Measurements from ENCODE around the gene CCDC6.
"Not testable (repeated sequence)": the region's sequence is repeated elsewhere in the genome, so short reads cannot be mapped to it uniquely, and the experiment has no call there.

CCDC6 gene

DNA sequence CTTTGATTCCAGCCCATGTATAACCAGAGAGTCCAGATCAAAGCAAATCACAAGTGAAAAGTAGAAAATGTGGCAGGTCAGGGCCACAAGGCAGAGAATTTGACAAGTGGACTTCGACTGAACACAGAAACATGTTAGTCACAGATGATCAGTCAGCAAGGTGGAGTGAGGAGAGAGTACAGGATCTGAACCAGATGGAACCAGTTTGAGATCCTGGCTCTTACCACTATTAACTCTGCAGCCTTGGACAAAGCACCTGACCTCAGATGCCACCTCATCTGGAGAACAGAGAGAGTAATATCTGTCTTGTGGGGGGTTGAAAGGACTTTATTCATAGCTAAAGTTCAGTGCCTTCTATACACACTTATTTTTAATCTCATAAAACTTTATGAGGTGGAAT, 157.5 kb downstream of the CCDC6 start:
- no peak for DNase-seq

DNA sequence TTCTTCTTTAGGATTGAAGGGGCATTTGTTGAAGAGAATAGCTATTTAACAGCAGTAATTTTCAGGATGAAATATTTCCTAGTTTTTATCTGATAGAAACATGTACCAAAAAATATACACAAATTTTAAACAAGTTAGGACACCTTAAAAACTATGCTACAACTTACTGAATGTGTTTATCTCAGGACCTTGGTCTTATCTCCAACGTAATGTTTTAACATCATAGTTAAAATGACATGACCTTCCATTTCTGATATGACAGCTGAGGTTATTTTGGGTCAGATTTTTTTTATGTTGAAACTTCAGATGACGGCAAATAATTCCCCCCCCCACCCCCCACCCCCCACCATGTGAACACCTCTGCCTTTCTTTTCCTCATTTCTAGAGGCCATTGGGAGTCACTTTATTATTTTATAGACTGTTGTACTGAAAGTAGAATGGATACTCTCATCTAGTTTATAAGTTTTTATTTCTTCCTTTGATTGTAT, 161.1 kb downstream of the CCDC6 start:
- DNase-seq: no peak

DNA sequence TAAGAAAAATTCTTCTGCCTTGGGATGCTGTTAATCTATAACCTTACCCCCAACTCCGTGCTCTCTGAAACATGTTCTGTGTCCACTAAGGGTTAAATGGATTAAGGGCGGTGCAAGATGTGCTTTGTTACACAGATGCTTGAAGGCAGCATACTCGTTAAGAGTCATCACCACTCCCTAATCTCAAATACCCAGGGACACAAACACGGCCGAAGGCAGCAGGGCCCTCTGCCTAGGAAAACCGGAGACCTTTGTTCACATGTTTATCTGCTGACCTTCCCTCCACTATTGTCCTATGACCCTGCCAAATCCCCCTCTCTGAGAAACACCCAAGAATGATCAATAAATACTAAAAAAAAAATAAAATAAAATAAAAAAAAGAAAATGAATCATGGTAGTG, 161.6 kb downstream of the CCDC6 start:
- DNase-seq: not testable (repeated sequence)

DNA sequence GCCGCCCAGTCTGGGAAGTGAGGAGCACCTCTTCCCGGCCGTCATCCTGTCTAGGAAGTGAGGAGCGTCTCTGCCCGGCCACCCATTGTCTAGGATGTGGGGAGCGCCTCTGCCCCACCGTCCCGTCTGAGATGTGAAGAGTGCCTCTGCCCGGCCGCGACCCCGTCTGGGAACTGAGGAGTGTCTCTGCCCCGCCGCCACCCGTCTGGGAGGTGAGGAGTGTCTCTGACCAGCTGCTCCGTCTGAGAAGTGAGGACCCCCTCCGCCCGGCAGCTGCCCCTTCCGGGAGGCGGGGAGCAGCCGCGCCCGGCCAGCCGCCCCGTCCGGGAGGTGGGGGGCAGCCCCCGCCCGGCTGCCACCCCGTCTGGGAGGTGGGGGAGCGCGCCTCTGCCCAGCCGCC, 162.2 kb downstream of the CCDC6 start:
- not testable (repeated sequence) for DNase-seq

DNA sequence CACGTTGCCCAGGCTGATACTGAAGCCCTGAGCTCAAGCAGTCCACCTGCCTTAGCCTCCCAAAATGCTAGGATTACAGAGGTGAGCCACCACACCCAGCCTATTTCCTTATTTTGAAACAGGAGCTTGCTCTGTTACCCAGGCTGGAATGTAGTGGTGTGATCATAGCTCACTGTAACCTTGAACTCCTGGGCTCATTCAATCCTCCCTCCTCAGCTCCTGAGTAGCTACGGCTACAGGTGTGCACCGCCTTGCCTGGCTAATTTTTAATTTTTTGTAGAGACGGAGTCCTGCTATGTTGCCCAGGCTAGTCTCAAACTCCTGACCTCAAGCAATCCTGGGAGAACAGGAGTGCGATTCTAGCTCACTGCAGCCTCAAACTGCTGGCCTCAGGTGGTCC, 164.8 kb downstream of the CCDC6 start:
- no peak for DNase-seq

DNA sequence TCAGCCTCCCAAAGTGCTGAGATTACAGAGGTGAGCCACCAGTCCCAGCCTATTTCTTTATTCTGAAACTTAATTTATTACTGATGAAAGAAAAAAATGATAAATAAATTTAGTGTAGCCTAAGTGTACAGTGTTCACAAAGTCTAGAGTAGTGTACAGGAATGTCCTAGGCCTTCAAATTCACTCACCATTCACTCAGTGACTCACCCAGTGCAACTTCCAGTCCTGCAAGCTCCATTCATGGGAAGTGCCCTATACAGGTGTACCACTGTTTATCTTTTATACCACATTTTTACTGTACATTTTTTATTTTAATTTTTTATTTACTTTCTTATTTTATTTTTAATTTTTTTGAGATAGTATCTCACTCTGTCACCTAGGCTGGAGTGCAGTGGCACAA, 165.3 kb downstream of the CCDC6 start:
- DNase-seq: no peak
